Measurements from ENCODE around the gene ZNF385D.

ZNF385D gene

DNA sequence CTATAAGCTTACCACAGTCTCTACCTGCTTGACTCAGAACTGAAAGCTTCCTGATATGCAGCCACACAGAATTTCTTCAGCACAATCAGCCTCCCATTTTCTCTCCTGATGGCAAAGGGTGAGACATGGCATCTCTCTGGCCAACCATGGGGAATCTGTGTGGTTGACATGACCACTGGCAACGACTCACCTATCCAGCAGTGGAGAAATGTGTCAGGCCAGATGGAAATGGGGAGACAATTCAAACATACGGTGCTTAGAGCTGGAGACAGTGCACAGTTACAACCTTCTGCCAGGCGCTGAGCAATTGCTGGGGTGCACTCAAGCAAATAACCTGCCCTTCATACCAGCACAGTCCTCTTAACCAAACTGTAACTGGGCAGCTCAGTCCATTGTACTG, 3.6 kb downstream of the ZNF385D start:
- no peak for DNase-seq

DNA sequence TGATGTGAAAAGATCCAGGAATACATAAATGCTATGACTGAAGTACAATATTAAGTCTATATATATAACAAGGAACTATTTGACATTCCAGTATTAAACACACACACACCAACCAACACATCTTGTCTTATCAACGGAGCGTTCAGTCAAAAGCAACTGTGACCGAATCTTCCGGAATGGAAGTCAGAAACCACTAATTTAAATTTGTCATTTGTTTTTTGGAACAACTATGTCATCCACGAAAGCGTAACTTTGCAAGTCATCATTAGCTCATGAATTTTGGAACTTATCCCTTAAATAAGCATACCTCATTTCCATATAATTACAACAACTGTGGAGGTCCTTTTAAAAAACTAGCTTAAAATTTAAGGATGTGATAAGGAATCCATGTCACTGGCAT, 5.0 kb downstream of the ZNF385D start:
- no peak for DNase-seq

DNA sequence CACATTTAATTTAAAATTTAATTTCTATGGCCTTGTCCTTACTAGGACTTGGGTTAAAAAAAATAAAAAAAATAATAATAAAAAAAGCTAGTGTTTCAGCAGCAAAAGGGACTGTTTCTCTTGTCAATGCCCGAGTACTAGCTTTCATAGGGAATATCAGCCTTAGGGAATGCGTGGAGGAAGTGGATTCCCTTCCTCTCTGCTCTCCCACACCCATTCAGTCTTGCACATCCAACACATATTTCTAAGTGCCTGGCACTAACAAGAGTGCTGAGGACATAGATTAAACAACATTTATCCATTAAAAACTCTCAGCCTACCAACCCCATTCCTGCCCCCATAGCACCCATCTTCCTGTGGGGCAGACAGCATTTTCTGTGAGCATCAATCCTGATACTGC, 6.2 kb downstream of the ZNF385D start:
- no peak for DNase-seq

DNA sequence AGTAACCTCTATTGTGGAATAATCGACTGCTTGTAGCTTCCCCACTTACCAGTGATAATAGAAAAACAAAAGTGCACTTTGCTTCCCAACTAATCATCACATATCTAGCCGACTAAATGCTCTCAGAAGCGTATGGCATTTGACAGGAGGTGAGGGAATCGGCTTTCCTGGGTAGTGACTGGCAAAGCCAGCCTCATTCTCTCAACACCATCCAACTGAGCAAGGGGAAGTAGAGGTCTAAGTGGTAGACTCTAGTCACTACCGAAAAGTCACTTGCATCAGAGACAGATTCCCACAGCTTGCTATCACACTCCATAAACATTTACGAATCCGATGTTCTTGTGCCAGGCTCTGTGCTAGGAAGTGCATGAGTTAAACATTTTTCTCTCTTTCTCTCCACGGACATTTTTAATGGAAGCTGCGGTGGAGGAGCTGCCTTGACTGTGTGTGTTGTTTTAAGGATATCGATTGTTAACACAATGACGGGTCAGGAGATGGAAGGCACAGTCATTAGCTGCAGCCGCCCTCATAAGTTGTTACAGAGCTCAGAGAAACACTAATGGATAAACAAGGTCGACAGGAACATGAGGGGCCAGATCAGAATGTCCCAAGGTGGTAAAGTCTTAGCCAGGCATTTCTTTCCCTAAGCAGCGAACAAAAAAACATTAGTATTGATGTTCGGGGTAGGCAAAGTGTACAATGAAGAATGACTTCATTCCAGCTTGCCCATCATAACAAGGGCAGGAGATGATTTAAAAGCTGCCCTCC, 11.9 kb downstream of the ZNF385D start:
- DNase-seq, result no peak

DNA sequence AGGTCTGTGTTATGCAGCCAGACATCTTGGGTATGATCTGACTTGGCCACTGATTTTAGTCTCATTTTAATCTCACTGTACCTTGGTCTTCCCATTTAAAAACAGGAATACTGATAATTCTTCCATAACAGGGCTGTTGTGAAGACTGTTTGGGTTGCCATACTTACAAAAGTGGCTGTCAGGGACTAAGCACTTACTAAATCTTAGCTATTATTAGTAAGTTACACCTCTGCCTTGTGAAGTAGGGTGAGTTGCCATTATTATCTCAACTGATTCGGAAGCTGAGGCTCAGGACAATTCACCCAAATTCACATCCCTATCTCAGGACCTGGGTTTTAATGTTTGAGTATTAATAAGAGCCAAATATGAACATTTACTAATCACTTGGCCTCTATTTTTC, 12.7 kb downstream of the ZNF385D start:
- no peak for DNase-seq

DNA sequence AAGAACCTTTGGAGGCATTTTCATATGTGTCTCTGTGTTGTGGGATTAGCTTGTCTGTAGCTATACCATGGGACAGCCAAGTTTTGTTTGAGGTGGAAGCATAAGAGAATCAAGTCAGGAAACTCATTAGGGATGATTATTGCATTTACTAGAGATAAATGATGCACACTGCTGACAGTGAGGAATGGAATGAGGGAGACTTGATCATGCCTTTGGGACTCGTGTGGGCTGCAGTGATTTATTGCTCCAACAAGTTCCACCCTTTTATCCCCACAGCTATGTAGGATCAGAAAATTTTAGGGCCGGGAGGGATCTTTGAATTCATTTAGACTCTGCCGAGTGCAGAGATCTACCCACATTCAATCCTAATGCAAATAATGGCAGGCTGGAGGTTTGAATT, 16.3 kb downstream of the ZNF385D start:
- no peak for DNase-seq

DNA sequence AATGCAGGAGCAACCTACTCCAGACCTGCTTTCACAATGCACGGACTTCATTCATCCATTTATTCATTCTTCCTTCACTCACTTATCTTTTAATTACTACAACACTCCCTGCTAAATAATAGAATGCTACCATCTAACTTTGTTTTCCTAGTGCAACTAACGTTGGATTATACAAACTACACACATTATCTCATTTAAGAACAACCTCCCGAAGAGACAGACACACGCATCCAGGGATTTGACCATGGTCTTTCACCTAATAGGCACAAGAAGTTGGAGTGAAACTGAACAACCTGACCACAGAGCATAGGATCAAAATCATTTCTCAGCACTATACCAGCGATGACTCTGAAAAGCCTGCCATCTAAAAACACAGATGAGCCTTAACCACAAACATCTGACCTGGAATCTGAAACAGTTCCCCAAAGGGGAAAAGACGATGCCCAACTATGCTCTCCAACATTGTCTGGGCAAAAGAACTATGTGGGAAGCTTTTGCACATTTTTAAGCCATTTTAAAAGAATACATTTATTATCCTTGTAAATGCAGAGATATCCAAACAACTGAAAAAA, 21.0 kb downstream of the ZNF385D start:
- no peak for DNase-seq

DNA sequence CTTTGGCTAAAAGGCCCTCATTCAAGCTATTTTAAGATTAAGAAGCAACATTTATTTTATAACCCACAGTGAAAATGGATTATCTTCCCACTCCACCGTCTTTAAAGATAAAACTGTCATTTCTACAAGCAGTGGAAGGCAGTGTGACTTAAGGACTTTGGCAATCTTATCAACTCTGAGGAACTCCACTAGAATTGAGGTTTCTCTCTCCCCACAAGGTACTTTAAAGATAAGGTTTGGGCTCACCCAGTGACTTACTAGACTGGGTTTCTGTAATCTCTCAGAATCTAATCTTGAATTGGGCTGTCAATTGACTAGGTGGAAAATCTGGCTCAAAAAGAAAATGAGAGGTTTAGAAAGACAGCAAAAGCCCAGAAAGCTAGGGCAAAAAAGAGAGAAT, 21.7 kb downstream of the ZNF385D start:
- DNase-seq, result no peak

DNA sequence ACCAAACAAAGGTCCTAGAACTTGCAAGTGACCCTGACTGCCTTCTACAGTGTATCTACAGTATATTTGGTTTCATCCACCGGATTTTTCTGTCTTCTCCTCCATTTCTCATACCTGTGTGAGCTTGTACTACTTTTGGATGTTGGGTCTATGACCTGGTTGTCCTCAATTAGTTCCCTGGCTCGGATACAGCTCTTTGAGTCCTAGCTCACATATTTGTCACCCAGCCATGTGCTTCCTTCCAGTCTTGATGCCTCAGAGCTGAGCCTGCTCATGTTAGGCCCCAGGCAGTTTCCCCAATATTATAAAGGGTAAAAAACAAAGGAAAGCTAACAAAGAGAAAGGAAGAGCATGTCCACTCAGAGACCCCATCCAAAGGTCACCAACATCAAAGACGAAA, 28.2 kb downstream of the ZNF385D start:
- no peak for DNase-seq

DNA sequence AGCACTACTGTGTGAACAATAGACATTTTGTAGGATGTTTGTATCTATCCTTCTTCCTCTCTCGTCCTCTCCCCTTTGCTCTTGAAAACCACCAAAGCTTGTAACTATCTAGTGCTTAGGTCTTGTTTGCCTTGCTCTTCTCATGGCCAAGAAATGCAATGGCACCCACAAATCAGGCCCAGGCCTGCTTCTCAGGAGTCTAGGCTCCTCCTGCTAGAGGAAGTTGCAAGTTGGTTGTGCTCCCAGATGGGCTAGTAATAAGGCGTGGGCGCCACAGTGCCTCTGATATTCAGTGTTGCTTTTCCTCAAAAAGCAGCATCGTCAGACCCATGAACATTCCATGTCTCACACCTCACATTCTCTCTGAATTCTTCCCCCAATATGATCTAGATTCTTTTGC, 28.7 kb downstream of the ZNF385D start:
- no peak for DNase-seq

DNA sequence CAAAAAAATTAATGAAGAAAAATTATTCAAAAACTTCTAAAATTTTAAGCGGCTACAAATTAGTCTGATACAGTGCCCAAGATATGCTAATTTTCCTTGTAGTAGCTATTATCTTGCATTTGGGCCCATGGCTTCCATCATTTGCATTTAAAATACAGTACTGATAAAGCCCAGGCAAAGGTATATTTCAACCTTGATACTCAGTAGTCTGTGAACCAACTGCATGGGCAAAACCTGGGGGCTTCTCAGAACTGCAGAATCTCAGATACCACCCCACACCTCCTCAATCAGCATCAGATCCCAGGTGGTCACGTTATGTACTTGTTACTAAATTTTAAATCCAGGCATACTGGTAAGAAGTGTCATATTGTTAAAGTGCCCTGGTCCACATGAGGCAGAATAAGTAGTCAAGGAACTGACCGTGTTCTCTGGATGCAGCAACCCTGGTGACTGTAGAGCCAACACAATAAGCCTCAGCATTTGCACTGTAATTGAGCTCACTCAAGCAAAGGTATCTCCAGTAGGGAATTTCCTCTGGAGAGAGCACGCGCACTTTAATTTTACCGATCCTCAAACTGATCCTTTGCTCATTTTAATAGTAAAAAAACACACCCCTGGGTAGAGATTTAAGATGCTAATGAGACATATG, 31.9 kb downstream of the ZNF385D start:
- DNase-seq, result no peak

DNA sequence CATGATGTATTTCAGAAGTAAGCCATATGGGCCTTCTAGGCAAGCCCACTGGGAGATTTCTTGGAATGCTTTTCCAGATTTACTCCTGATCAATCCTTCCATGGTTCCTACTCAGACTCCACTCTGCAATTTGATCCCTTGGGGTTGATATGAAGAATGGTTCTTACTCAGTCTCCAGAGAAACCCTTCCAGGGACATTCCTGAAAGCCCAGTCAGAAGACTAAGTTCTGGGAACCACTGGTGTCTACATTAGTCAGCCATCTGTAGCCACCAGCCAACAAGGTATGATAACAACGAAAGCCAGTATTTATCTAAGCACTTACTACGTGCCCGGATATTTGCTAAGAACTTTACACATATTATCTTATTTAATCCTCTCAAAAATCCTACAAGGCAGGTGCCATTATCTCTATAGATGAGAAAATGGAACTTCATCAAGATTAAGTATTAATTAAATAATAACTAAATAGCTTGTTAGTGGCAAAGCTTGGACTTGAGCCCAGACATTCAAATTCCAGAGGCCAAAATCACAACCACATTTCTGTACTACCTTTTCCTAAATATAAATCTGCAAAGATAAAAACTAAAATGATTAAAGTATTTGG, 32.7 kb downstream of the ZNF385D start:
- no peak for DNase-seq

DNA sequence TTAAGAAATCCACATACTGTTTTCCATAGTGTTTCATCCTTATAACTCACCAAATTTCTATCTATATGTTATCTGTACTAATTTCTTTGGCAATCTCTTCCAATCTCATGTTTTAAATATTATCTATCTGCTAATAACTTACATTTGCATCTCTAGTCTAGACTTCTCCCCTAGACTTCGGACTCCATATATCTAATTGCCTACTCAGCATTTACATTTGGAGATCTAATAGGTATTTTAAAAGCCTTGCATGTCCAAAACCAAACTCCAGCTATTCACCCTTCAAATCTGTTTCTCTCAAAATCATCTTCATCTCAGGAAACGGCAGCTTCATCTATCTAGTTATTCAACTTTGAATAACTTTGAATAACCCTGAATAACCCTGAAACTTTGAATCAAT, 35.3 kb downstream of the ZNF385D start:
- DNase-seq, result no peak

DNA sequence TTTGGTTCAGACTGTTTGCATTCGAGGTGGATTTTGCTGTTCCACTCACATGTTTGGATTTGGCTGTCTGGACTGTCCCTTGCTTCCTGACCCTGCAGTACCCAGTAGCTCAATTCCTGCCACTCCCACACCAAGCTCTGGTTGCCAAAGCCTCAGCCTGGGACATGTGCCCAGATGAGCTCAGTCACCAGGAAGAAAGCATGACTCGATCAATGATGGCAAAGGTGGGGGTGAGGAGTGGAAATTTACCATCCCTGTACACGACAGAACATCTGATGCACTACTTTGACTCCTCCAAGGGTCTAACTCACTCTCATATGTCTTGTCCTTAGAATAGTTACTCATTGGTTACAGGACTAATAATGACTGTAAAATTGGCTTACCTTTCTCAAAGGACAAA, 45.2 kb downstream of the ZNF385D start:
- DNase-seq, result no peak

DNA sequence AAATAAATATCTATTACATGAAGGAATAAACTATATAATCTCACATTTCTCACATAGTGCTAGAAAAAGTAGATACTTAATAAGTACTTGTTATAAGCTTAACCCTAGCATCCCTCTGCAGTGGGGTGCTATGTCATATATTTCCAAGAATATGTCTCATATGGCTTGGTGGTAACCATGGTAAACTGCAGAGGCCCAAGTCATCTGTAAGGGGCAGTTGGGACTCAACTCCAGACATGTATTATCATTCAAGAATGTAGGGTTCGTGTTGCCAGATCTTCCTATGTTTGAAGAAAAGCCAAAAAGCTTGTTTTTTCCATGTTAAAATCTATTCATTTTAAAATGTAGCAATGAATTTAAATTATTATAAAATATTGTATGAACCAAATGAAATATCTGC, 46.2 kb downstream of the ZNF385D start:
- DNase-seq, result no peak

DNA sequence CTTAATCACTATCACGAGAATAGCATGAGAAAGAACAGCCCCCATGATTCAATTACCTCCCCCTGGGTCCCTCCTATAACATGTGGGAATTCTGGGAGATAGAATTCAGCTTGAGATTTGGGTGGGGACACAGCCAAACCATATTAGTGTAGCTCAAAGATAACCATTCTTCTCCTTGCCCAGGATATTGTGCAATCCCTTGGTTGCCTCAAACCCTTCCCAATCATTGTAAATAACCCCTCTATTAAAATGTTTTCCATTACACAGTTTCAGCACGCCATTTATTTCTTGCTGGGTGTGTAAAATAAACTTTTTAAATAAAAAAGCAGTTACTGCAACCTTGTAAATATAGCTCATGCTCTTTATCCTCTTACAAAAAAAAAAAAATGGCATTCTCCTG, 47.7 kb downstream of the ZNF385D start:
- no peak for DNase-seq

DNA sequence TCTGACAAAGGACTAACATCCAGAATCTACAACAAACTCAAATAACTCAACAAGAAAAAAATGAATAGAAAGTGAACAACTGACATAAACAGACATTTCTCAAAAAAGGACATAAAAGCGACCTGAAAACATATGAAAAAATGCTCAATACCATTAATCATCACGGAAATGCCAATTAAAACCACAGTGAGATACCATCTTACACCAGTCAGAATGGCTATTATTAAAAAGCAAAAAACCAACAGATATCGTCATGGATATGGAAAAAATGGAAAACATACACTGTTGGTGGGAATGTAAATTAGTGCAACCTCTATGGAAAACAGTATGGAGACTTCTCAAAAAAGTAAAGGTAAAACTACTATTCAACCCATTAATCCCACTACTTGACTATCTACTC, 53.3 kb downstream of the ZNF385D start:
- no peak for DNase-seq

DNA sequence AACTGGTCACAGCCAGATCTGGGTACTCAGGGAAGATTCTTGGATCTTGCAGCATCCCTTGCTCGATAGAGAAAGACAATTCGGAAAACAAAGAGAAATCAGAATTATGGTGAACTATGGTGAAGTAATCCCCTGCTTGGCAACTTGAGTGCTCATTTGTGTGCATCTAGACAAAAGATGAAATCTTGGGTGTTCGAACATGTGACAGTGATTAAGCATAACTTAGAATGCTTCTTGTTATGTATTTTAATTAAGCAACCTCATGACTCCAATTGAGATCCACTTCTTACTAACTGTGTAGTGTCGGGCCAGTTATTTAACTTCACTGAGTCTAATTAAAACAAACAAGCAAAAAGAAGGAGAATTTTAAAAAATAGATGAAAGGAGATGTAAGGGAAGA, 56.5 kb downstream of the ZNF385D start:
- DNase-seq, result no peak

DNA sequence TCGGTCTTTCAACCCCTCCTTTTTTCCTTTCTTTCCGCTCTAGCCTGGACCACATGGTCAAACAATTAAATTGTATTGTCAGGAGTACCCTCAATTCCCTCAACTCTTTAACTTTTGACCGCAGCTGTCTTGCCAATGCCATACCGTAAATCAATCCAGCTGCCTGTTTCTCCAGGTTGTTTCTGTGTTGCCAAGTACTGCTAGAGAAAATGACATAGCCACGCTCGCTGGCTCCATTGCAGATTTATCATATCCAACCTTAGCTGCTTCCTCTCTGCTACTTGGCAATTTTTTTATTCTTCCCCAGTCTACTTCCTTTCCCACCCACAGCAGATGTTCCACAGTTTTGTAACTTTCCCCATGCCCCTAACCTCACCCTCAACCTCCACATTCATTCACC, 60.0 kb downstream of the ZNF385D start:
- no peak for DNase-seq

DNA sequence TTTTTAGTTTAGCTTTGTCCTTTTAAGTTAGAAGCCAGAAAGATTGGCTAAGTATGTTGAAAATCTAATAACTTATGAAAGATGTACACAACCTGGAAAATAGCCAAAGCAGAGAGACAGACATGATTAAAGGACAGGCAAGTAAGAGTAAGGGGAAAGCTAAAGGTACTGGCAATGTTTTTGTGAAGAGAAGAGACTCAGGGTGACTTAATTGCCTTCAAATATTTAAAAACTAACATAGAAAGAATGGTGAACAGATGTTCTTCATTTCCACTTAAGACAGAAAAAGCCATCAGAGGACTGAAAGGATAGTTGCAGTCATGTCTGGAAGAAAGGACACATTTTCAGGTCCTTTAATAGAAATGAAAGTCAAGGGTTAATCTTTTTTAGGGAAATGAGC, 68.8 kb downstream of the ZNF385D start:
- no peak for DNase-seq

DNA sequence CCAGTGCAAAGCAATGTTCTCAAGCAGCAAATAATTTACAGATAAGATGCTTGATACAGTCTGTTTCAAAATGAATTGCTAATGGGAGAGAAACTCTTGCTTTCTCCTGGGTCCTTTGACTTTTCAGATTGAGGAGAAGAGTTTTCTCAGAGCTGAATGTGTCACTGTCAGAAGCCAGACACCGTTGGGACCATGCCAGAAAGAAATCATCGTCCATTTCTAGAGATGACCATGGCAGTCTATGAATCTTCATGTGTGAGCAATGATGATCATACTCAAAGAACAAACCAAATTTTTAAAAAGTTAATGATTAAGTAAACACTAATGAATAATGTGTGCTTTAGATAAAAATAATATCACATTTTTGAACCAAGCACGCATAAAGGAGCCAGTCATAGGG, 77.6 kb downstream of the ZNF385D start:
- DNase-seq, result no peak

DNA sequence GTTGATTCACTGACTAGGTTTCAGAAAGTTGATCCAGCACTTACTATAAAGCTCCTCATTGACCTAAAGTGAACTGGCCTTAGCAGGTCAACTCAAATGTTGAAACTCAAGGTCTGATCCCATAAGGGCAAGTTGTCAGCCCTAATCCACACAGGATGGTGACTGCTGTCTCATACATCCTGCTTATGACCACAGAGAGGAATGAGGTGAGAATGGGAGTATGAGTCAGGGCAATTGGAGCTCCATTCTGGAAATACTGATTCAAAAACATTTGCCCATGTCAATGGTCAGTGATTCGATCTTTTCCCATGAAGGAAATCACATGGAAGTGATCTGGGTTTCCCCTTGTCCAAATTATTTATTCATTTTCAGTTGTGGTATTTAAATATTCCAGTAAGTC, 78.7 kb downstream of the ZNF385D start:
- no peak for DNase-seq

DNA sequence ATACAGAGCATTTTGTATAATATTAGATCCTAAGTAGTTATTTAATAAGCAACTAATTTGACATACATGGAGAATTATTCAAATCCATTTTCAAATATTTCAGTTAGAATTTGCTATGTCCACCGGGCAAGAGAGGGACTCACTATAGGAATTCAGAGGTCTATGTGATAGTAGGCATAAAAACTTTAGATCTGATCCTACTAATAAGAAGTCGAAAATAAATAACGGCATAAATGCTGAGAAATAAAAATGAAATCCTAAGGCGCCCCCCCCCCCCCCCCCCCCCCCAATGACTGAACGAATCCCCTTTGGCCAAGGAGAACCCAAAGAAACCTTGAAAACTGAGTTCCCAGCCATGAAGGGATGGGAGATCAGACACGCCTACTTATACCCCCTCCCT, 80.6 kb downstream of the ZNF385D start:
- no peak for DNase-seq

DNA sequence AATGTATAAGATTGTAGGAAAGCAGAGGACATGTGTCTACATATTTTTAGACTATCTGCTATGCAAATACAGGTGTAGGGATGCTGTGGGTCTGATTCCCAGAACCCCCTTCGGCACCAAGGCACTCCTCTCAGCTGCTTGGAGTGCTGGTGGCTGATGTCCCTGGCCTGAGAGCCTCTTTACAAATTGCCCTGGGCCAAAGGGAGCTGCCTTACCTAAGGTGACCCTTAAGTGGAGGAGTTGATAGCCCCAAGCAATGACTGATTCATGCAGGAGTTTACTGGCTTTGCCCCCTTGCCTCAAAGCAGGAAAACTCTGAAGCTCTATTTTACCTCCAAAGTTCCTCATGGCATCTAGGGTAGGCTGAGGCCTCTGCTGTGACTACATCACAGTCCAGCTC, 83.0 kb downstream of the ZNF385D start:
- no peak for DNase-seq
